Astrocyte of the cerebellum (primary cell): Measurements from ENCODE around the gene NDOR1.

ENCODE experiments used
- DNase-seq: peaks from one replicate; pipeline ENCODE4 v3.0.0-alpha.2; 2011; ENCODE audit warnings: low read depth
- H3K4me3 ChIP-seq: 2 replicates; pipeline ENCODE4 v1.5.1; 2011; ENCODE audit warnings: mild to moderate bottlenecking, low read depth, low read length, moderate library complexity
- in situ Hi-C: cut with HindIII; loops from 2 replicates; pipeline ENCODE4 v1.10.0; 2017; ENCODE audit warnings: low sequenced_read_pairs
- TF ChIP-seq, protein P1 (sequence below): IDR thresholded peaks from 2 replicates; pipeline ENCODE4 v1.5.1; 2012; ENCODE audit warnings: low read length, low read depth, moderate library complexity, mild to moderate bottlenecking; ENCODE audit errors: missing control alignments

NDOR1 gene

GRCh38 chr9:137205126-137206069 is at the start of gene NDOR1, which contains the start of gene TMEM203:
NDOR1 (plus strand) TSS chr9:137205700; CDS start chr9:137205778, 78 bp downstream.
TMEM203 (minus strand) TSS chr9:137205648; CDS start chr9:137205414, 234 bp downstream.
- peak; percentile 51 for DNase-seq
- TF ChIP-seq, protein P1, sequence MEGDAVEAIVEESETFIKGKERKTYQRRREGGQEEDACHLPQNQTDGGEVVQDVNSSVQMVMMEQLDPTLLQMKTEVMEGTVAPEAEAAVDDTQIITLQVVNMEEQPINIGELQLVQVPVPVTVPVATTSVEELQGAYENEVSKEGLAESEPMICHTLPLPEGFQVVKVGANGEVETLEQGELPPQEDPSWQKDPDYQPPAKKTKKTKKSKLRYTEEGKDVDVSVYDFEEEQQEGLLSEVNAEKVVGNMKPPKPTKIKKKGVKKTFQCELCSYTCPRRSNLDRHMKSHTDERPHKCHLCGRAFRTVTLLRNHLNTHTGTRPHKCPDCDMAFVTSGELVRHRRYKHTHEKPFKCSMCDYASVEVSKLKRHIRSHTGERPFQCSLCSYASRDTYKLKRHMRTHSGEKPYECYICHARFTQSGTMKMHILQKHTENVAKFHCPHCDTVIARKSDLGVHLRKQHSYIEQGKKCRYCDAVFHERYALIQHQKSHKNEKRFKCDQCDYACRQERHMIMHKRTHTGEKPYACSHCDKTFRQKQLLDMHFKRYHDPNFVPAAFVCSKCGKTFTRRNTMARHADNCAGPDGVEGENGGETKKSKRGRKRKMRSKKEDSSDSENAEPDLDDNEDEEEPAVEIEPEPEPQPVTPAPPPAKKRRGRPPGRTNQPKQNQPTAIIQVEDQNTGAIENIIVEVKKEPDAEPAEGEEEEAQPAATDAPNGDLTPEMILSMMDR = no peak
- H3K4me3 ChIP-seq = peak within 1 kb of the TSS; percentile 91
- in situ Hi-C loops = no loop called here

GRCh38 chr9:137156567-137157375 is 48.7 kb upstream of the NDOR1 start:
- no peak for DNase-seq
- TF ChIP-seq, protein P1 = no peak
- H3K4me3 ChIP-seq = peak overlapping the region; percentile 22
- in situ Hi-C loops = no loop called here

DNA sequence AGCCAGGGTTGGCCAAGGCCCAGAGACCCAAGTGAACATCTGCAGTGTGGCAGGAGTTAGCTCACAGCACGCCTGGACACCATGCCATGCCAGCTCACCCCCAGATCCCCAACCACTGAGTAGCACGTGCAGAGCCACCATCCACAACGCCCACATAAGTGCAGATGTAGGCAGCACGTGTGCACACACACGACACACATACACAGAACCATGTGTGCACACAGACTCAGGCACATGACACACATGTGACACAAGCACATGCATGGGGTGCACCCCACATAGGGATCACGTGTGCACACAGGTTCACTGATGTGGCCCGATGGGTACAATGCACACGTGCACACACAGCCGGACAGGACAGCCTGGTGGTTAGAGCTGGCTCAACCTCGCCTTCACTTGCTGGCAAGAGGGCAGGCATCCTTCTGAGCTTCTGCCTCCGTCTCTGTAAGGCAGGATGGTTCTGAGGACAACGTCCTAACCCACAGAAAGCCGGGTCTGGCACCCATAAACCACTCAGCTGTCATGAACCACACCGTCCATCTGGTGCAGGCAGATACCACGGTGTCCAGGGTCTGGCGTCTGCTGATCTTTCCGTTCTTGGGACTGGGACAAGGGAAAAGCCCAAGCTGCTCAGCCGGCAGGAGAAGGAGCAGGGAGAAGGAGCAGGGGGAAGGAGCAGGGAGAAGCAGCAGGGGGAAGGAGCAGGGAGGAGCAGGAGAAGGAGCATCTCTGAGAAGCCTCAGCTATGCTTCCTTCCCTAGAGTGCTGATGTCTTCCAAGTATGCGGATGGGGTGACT is 47.7 kb upstream of the NDOR1 start:
- no peak for DNase-seq
- H3K4me3 ChIP-seq = no peak overlapping the region
- in situ Hi-C loops = no loop called here
- TF ChIP-seq, protein P1 = no peak

- H3K4me3 ChIP-seq = no peak overlapping the region
Measured at GRCh38 chr9:137158625-137159024, 46.9 kb upstream of the NDOR1 start.

DNA sequence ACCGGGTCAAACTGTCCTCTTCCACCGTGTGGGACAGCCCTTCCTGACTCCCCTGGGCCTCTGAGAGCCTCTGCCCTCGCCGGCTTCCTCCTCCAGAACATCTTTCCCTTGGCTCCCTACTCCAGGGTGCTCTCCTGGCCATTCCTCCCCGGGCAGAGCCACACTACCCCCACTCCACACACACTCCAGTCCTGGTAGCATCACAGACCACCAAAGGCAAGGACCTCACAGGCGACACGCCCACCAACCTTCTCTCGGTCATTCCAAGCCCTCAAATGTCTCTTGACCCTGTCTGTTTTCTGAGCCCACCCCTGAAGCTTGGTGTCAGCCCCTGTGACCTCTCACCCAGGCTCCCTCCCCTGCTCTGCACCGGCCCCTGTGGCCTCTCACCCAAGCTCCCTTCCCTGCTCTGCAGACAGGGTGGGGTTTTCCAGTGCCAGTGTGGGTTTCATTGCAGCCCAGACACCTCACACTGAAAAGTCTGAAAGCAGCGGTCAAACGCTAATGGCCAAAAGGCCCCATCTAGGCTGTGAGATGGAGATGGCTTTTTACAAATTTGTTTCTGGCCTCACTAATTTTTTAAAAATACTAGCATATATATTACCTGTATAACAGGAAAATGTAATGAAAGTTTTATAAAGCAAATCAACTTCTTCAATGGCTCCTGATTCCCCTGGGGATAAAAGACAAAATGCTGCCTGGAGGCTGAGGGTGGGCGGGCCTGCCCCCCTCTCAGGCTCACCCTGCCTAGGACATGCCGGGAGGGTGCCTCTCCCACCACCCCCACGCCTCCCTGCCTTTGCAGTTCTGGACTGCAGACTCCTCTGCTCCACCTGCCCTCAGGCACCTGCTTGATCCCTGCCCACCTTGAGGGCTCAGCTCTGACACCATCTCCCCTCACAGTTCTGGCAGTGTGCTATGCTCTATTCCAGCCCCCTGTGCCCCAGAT is 46.1 kb upstream of the NDOR1 start:
- no peak overlapping the region for H3K4me3 ChIP-seq
- in situ Hi-C loops = no loop called here
- no peak for DNase-seq
- TF ChIP-seq, protein P1 = no peak

More at GRCh38 chr9:137158625-137159024, 46.9 kb upstream of the NDOR1 start:
- in situ Hi-C loops = no loop called here
- no peak for DNase-seq
- TF ChIP-seq, protein P1 = no peak
